Left ventricle myocardium inferior (tissue), 1 donor: ENCODE measurements around the gene C19orf81. TPM values are rescaled to one million over a fixed set of nuclear protein-coding genes. Genes with fewer than 3 reads are reported as not detected.

Experiments
- DNase-seq: peaks from one replicate; pipeline ENCODE4 v3.0.0-alpha.2; 2020
- H3K27ac ChIP-seq: fragments of 200-600 bp; replicated peaks from 2 replicates; pipeline ENCODE4 v1.8.0; 2021
- H3K27me3 ChIP-seq: fragments of 200-600 bp; 2 replicates; pipeline ENCODE4 v1.8.0; 2021; ENCODE audit warnings: low read depth
- H3K36me3 ChIP-seq: fragments of 200-600 bp; 2 replicates; pipeline ENCODE4 v1.8.0; 2021
- H3K4me1 ChIP-seq: fragments of 200-600 bp; 2 replicates; pipeline ENCODE4 v1.8.0; 2021
- H3K4me3 ChIP-seq: fragments of 200-600 bp; 2 replicates; pipeline ENCODE4 v1.8.0; 2021; ENCODE audit warnings: mild to moderate bottlenecking, moderate library complexity
- H3K9me3 ChIP-seq: fragments of 200-600 bp; replicated peaks from 2 replicates; pipeline ENCODE4 v1.8.0; 2021
- intact Hi-C: fragments of 100-400 bp; cut with micrococcal nuclease; formaldehyde crosslinking; loops from one replicate; pipeline ENCODE4 v1.11.0; 2022
- total RNA-seq: library from RNA; stranded (reverse); fragmentation: NEBNext Ultra II Directional; extraction: Animal tissue kit (Norgen Biotek cat#: 25700); gene quantifications from one replicate; pipeline ENCODE4 v1.2.1, GENCODE V29; 2021
- TF ChIP-seq, protein P1 (sequence below): fragments of 200-600 bp; IDR thresholded peaks from 2 replicates; pipeline ENCODE4 v1.8.0; 2021; ENCODE audit warnings: antibody characterized with exemption, mild to moderate bottlenecking, borderline replicate concordance
- donor health status: DM: no; HTN: yes; CAD: no; lungs with severe emphysema.

C19orf81 gene
- total RNA-seq, 1 donor from 2014 or later, result 3.6 TPM

DNA sequence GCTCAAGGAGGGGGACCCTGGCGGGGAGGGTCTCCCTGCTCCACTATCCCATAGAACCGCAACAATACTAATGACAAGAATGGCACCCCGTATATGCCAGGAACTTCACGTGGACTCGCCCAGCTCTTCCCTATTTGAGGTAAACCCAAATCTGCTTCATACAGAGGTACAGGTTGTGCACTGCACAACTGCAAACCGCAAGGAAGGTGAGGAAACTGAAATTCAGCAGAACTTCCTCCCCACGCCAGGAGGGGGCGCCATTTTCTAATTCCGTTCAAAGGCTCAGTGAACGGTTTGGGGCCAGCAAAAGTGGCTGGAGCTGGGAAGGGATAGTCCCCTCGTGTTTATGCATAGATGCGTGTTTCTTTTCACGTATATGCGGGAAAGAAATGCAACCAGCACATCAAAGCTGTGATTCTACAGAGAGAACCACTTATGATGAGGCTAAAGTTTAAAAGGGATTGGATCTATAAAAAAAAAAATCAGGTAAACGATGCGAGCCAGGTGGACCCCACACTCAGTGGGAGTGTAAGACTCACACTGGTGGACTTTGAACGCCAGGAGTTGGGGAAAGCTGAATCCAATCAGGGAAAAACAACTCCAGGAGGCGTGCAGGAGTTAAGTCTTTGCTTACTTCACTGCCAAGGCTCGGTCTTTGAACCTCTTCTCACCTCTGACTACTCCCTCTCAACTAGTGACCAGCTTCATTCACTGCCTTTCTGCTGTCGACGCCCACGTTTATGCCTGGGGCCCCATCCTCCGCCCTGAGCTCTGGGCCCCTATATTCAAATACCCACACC is 20.3 kb downstream of the C19orf81 start:
- H3K36me3 ChIP-seq, result no peaks in the 10 kb centered on the region
- no peaks in the 10 kb centered on the region for H3K9me3 ChIP-seq
- H3K4me1 ChIP-seq, result peaks cover 11% of the 10 kb centered on the region
- H3K4me3 ChIP-seq, result no peak overlapping the region
- H3K27ac ChIP-seq, result no peak overlapping the region
- intact Hi-C loops, result no loop called here
- TF ChIP-seq, protein P1, sequence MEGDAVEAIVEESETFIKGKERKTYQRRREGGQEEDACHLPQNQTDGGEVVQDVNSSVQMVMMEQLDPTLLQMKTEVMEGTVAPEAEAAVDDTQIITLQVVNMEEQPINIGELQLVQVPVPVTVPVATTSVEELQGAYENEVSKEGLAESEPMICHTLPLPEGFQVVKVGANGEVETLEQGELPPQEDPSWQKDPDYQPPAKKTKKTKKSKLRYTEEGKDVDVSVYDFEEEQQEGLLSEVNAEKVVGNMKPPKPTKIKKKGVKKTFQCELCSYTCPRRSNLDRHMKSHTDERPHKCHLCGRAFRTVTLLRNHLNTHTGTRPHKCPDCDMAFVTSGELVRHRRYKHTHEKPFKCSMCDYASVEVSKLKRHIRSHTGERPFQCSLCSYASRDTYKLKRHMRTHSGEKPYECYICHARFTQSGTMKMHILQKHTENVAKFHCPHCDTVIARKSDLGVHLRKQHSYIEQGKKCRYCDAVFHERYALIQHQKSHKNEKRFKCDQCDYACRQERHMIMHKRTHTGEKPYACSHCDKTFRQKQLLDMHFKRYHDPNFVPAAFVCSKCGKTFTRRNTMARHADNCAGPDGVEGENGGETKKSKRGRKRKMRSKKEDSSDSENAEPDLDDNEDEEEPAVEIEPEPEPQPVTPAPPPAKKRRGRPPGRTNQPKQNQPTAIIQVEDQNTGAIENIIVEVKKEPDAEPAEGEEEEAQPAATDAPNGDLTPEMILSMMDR, result peak; percentile 70
- H3K27me3 ChIP-seq, result peaks cover 100% of the 10 kb centered on the region
- DNase-seq, result no peak

DNA sequence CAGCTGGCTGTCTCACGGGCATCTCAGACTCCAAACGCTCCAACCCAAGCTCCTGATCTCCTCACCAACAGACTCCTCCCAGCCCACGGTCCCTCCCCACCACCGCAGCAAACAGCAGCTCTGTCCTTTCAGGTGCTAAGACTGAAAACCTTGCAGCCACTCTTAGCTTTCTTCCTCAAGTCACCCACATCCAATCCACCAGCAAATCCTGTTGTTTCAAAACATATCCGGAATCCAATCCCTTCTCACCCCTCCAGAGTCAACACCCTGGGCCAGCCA is 20.8 kb downstream of the C19orf81 start:
- H3K4me3 ChIP-seq, result no peak overlapping the region
- no peak for DNase-seq
- no peak overlapping the region for H3K27ac ChIP-seq
- TF ChIP-seq, protein P1, result no peak
- no peaks in the 10 kb centered on the region for H3K36me3 ChIP-seq
- intact Hi-C loops, result no loop called here
- H3K27me3 ChIP-seq, result peaks cover 99% of the 10 kb centered on the region
- no peaks in the 10 kb centered on the region for H3K9me3 ChIP-seq
- peaks cover 11% of the 10 kb centered on the region for H3K4me1 ChIP-seq

DNA sequence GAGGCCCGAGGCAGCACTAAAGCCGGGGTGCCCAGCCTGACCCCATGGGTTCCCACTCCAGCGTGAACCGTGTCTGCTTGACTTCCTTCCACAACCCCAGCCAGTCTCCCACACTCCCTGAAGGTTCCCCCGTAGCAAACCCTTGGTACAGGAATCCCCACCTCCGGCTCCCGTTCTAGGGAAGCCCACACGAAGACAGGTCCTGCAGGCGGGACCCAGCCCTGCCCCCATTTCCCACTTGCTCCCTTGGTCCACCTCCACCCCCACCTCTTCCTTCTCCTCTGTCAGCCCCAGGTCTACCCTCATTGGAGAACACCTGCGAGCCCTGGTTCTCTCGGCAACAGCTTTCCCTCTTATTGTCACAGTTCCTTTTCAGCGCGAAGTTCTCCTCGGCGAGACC is 23.9 kb downstream of the C19orf81 start:
- Histone ChIP-seq H3K27me3 (peaks cover 99% of the 10 kb centered on the region), H3K4me3 (no peak overlapping the region), H3K9me3 (peaks cover 10% of the 10 kb centered on the region), H3K36me3 (no peaks in the 10 kb centered on the region), H3K27ac (no peak overlapping the region), H3K4me1 (peaks cover 2% of the 10 kb centered on the region)
- no peak for DNase-seq
- TF ChIP-seq, protein P1, result no peak
- intact Hi-C loops, result no loop called here

DNA sequence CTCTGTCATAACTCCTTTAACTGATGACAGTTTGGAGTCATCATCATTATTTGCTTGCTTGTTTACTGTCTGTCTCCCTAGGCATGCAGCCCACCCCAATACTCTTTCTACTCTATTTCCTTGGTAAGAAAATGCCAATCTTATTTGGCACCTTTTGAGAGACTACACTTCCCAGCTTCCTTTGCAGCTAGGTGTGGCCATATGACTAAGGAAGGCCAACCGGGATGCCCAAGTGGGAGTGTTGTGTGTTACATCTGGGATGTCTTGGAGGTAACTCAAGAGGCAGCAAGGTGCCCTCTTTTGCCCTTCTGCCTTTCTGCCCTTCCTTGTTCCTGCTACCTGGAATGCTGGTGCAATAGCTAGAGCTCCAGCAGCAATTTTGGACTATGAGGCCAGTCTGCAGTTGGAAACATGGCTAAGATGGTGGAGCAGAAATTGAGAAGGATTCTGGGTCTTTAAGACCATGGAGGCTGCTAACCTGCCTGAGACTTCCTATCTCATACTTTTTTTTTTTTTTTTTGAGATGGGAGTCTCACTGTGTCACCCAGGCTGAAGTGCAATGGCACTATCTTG is 27.5 kb downstream of the C19orf81 start:
- no peak for DNase-seq
- Histone ChIP-seq H3K27me3 (peaks cover 93% of the 10 kb centered on the region), H3K9me3 (peaks cover 10% of the 10 kb centered on the region), H3K4me1 (peaks cover 4% of the 10 kb centered on the region), H3K27ac (no peak overlapping the region), H3K4me3 (no peak overlapping the region), H3K36me3 (no peaks in the 10 kb centered on the region)
- TF ChIP-seq, protein P1, result no peak
- intact Hi-C loops, result no loop called here

DNA sequence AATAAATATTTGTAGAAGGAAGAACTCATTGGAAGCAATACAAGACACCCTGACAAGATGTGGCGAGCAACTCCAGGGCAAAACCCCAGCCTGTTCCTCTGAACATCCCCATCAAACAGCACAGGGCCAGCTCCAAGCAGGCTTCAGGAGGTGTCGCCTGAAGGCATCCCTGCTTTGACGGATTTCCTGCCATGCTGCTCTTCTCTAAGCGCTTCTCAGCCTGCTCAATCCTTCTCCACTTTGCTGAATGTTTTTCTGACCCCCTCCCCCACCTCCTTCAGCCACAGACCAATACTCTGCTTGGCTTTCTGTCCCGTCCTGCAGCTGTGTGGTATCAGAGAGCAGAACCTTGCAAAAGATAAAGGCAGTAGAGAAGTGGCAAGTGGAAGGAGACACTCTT is 28.4 kb downstream of the C19orf81 start:
- H3K4me3 ChIP-seq, result no peak overlapping the region
- peaks cover 4% of the 10 kb centered on the region for H3K4me1 ChIP-seq
- H3K9me3 ChIP-seq, result peaks cover 10% of the 10 kb centered on the region
- no peak overlapping the region for H3K27ac ChIP-seq
- H3K27me3 ChIP-seq, result peaks cover 93% of the 10 kb centered on the region
- TF ChIP-seq, protein P1, result no peak
- no peak for DNase-seq
- no peaks in the 10 kb centered on the region for H3K36me3 ChIP-seq
- intact Hi-C loops, result no loop called here
